Endothelial cell of umbilical vein (primary cell): ENCODE data around the gene EFNA5. TPM values are rescaled to one million over a fixed set of nuclear protein-coding genes. Genes with fewer than 3 reads are reported as not detected.
"Not testable (repeated sequence)": the region's sequence is repeated elsewhere in the genome, so short reads cannot be mapped to it uniquely, and the experiment has no call there.

Experiments used
- BruUV-seq: library from RNA; stranded (reverse); fragments of 400-500 nt; replicated peaks from 2 replicates; lab custom pipeline; 2021; lab: Mats Ljungman, UMichigan
- CTCF ChIA-PET: fragments of 300-600, 350-600 bp; sonication (Branson Sonifier 250); formaldehyde crosslinking; loops from one replicate; lab custom pipeline; 2021; ENCODE audit warnings: antibody characterized with exemption, inconsistent platforms; lab: Charles Lee
- POLR2A ChIA-PET: fragments of 300-600, 350-600 bp; sonication (Branson Sonifier 250); formaldehyde crosslinking; loops from one replicate; lab custom pipeline; 2021; ENCODE audit warnings: antibody characterized with exemption, inconsistent platforms; lab: Charles Lee
- DNase-seq: peaks from one replicate; pipeline ENCODE4 v3.0.0-alpha.2; 2011; ENCODE audit warnings: low read depth, low spot score
- FAIRE-seq: peaks from 2 replicates; lab custom pipeline; 2011; peaks lifted over from hg19 to GRCh38; lab: Jason Lieb, UNC
- H2AFZ ChIP-seq: 2 replicates; pipeline ENCODE4 v1.6.0; 2012; ENCODE audit warnings: low read depth, low read length, control low read depth, inconsistent platforms
- H3K27ac ChIP-seq: 2 replicates; pipeline ENCODE4 v1.5.1; 2011; ENCODE audit warnings: low read depth, mild to moderate bottlenecking, control low read depth, low read length, moderate library complexity; ENCODE audit not compliant: insufficient read depth
- H3K27me3 ChIP-seq, 2 experiments: 2 replicates each; pipeline versions ENCODE4 v1.6.0 to v1.6.1; 2011; ENCODE audit warnings: low read length in 2 of 2, mixed read lengths in 1 of 2; ENCODE audit not compliant: control insufficient read depth in 2 of 2, insufficient read depth in 2 of 2
- H3K36me3 ChIP-seq, 2 experiments: 2 replicates in 1 of 2; 3 replicates in 1 of 2; pipeline ENCODE4 v1.5.1; 2011; ENCODE audit warnings: low read length in 2 of 2, mild to moderate bottlenecking in 1 of 2, moderate library complexity in 1 of 2; ENCODE audit not compliant: control insufficient read depth in 2 of 2, insufficient read depth in 2 of 2; ENCODE audit errors: extremely low read depth in 1 of 2
- H3K4me1 ChIP-seq: 3 replicates; pipeline ENCODE4 v1.5.1; 2011; ENCODE audit warnings: mild to moderate bottlenecking, low read length; ENCODE audit not compliant: control insufficient read depth, insufficient read depth; ENCODE audit errors: extremely low read depth
- H3K4me2 ChIP-seq: 2 replicates; pipeline ENCODE4 v1.6.1; 2011; ENCODE audit warnings: low read length, control low read depth, mixed read lengths; ENCODE audit not compliant: insufficient read depth
- H3K4me3 ChIP-seq, 3 experiments: fragments of 200-600 bp in 1 of 3; sonication (generic), shearing (Covaris generic) in 1 of 3; replicated peaks in 1 of 3; 2 replicates each; pipeline ENCODE4 v1.5.1; 2011 to 2016; ENCODE audit warnings: control low read depth in 3 of 3, low read length in 3 of 3, mild to moderate bottlenecking in 2 of 3, inconsistent platforms in 1 of 3, low read depth in 1 of 3, moderate library complexity in 1 of 3; ENCODE audit not compliant: insufficient read depth in 1 of 3
- H3K79me2 ChIP-seq: 2 replicates; pipeline ENCODE4 v1.6.0; 2012; ENCODE audit warnings: low read length, inconsistent platforms; ENCODE audit not compliant: control insufficient read depth, insufficient read depth
- H3K9ac ChIP-seq: replicated peaks from 2 replicates; pipeline ENCODE3; 2011; ENCODE audit warnings: low read length, control low read depth; ENCODE audit not compliant: insufficient read depth; ENCODE audit errors: extremely low read depth
- H3K9me1 ChIP-seq: replicated peaks from 3 replicates; pipeline ENCODE4 v1.6.0; 2011; ENCODE audit warnings: mild to moderate bottlenecking, low read length; ENCODE audit not compliant: control insufficient read depth, insufficient read depth; ENCODE audit errors: extremely low read depth
- H3K9me3 ChIP-seq: replicated peaks from 2 replicates; pipeline ENCODE4 v1.5.1; 2012; ENCODE audit warnings: low read length, inconsistent platforms; ENCODE audit not compliant: control insufficient read depth, insufficient read depth
- H4K20me1 ChIP-seq: replicated peaks from 2 replicates; pipeline ENCODE3; 2011; ENCODE audit warnings: mild to moderate bottlenecking, low read length; ENCODE audit not compliant: control insufficient read depth, insufficient read depth; ENCODE audit errors: extremely low read depth
- EZH2 ChIP-seq: IDR thresholded peaks from 2 replicates; pipeline ENCODE4 v1.6.1; 2012; ENCODE audit warnings: borderline replicate concordance, low read depth, mild to moderate bottlenecking, moderate library complexity, low read length, inconsistent platforms; ENCODE audit not compliant: severe bottlenecking
- FOS ChIP-seq: IDR thresholded peaks from 2 replicates; pipeline ENCODE4 v1.6.1; 2011; ENCODE audit warnings: mild to moderate bottlenecking, low read length, moderate library complexity, borderline replicate concordance; ENCODE audit not compliant: insufficient read depth
- GATA2 ChIP-seq: IDR thresholded peaks from 2 replicates; pipeline ENCODE4 v1.7.0; 2011; ENCODE audit warnings: low read depth, mild to moderate bottlenecking, moderate library complexity, mixed read lengths, low read length; ENCODE audit not compliant: insufficient read length, insufficient read depth
- JUN ChIP-seq: IDR thresholded peaks from 2 replicates; pipeline ENCODE4 v1.6.1; 2011; ENCODE audit warnings: borderline replicate concordance, low read depth; ENCODE audit not compliant: insufficient read length, insufficient read depth
- MYC ChIP-seq: IDR thresholded peaks from one replicate; pipeline ENCODE4 v1.6.1; 2011; ENCODE audit warnings: mild to moderate bottlenecking, low read depth, low read length
- POLR2A ChIP-seq: IDR thresholded peaks from 2 replicates; pipeline ENCODE4 v1.6.1; 2012; ENCODE audit warnings: low read depth, mild to moderate bottlenecking, control low read depth, low read length
- POLR2AphosphoS5 ChIP-seq: IDR thresholded peaks from 2 replicates; pipeline ENCODE4 v1.6.1; 2012; ENCODE audit warnings: low read depth, mild to moderate bottlenecking, control low read depth, low read length, moderate library complexity; ENCODE audit not compliant: insufficient read depth
- dilution Hi-C: fragments of 300-500 bp; cut with MboI; formaldehyde crosslinking; loops from one replicate; pipeline ENCODE4 v1.15.0; 2019; ENCODE audit warnings: low sequenced_read_pairs; ENCODE audit not compliant: extremely low pct_ligation_motif_present
- intact Hi-C: fragments of 100-400 bp; cut with micrococcal nuclease; formaldehyde crosslinking; loops from one replicate; pipeline ENCODE4 v1.10.0; 2022
- polyA plus RNA-seq, 4 experiments: library from polyadenylated mRNA; depleted of rRNA in 3 of 4; stranded (reverse) in 3 of 4; unstranded in 1 of 4; fragments of >200 nt; gene quantifications; 2 replicates each; pipeline versions ENCODE4 v1.2.1 to v1.2.3, GENCODE V29; 2011 to 2012; ENCODE audit warnings: missing spikeins in 1 of 4
- total RNA-seq: library from RNA; stranded (reverse); gene quantifications from 2 replicates; pipeline ENCODE4 v1.2.3, GENCODE V29; 2021
- TF ChIP-seq, protein P1 (sequence below), 2 donors: IDR thresholded peaks; 1 replicate in 1 of 2; 2 replicates in 1 of 2; pipeline ENCODE4 v1.5.1; 2011; ENCODE audit warnings: low read length in 2 of 2, mild to moderate bottlenecking in 2 of 2, moderate library complexity in 2 of 2, control low read depth in 1 of 2, inconsistent platforms in 1 of 2, low read depth in 1 of 2; ENCODE audit not compliant: insufficient read depth in 1 of 2; ENCODE audit errors: extremely low read depth in 1 of 2
- TF ChIP-seq, protein P2 (sequence below): IDR thresholded peaks from 2 replicates; pipeline ENCODE4 v1.6.1; 2011; ENCODE audit not compliant: insufficient read depth, insufficient read length

EFNA5 gene
- total and polyA plus RNA-seq, 2 donors (not counting 3 experiments of a cell fraction or from before 2014, with no cell fraction given): 13.6 to 22.1 TPM

DNA sequence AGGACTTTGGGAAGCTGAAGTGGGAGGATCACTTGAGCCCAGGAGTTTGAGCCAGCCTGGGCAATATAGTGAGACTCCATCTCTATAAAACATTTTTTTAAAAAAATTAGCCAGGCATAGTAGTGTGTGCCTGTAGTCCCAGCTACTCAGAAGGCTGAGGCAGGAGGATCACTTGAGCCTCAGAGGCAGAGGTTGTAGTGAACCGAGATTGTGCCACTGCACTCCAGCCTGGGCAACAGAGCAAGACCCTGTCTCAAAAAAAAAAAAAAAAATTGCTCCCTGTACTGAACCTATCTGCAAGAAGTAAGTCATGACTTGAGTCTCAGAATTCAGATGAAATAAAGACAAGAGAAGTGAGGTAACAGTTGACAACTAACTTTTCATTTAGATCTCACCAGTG is 237.1 kb downstream of the EFNA5 start:
- CTCF ChIA-PET: interaction anchor here (0.7 kb wide), 1 partner anchor 684 kb away, joined by 3 read pairs; no protein-coding TSS in a partner anchor
- DNase-seq, H3K79me2 ChIP-seq, H2AFZ ChIP-seq, POLR2A ChIA-PET, H3K27ac ChIP-seq, H3K36me3 ChIP-seq, FAIRE-seq, H3K9ac ChIP-seq, intact Hi-C loops, H4K20me1 ChIP-seq, H3K9me1 ChIP-seq, BruUV-seq, H3K9me3 ChIP-seq, H3K4me2 ChIP-seq, H3K27me3 ChIP-seq, dilution Hi-C loops, H3K4me3 ChIP-seq: not testable (repeated sequence)
- peaks cover 13% of the 10 kb centered on the region for H3K4me1 ChIP-seq

DNA sequence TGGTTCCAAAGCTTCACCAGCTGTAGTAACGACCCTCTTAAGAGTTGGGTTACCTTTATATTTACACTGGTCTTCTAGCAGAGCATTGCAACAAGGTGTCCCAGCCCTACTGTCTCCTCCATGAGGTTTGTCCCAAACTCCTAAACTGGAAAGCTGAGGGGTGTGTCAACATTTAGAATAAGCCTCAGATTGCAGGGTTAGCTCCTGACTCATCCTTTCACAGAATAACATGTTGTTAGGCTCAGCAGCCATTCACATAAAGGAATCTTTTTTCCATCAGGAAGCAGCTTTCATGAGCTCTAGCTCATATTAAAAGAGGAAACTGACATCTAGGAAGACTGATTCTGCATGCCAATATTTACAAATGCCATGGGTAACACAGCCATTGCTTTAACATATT is 238.7 kb downstream of the EFNA5 start:
- Histone ChIP-seq H3K79me2 (no peaks in the 10 kb centered on the region), H3K9ac (no peak overlapping the region), H2AFZ (no peak overlapping the region), H3K4me1 (peaks cover 16% of the 10 kb centered on the region), H3K4me3 (no peak overlapping the region), H3K4me2 (peak overlapping the region; percentile 8), H4K20me1 (no peaks in the 10 kb centered on the region), H3K9me1 (no peaks in the 10 kb centered on the region), H3K27ac (peak overlapping the region; percentile 25), H3K9me3 (no peaks in the 10 kb centered on the region), H3K36me3 (no peaks in the 10 kb centered on the region), H3K27me3 (no peaks in the 10 kb centered on the region)
- intact Hi-C loops (no loop called here), dilution Hi-C loops (no loop called here)
- DNase-seq: peak; percentile 91
- FAIRE-seq: peak; percentile 4
- POLR2A ChIA-PET: no interaction called here
- TF ChIP-seq EZH2 (no peak), POLR2A (no peak), JUN (no peak), GATA2 (no peak), MYC (no peak), FOS (no peak), POLR2AphosphoS5 (no peak)
- TF ChIP-seq, protein P1, sequence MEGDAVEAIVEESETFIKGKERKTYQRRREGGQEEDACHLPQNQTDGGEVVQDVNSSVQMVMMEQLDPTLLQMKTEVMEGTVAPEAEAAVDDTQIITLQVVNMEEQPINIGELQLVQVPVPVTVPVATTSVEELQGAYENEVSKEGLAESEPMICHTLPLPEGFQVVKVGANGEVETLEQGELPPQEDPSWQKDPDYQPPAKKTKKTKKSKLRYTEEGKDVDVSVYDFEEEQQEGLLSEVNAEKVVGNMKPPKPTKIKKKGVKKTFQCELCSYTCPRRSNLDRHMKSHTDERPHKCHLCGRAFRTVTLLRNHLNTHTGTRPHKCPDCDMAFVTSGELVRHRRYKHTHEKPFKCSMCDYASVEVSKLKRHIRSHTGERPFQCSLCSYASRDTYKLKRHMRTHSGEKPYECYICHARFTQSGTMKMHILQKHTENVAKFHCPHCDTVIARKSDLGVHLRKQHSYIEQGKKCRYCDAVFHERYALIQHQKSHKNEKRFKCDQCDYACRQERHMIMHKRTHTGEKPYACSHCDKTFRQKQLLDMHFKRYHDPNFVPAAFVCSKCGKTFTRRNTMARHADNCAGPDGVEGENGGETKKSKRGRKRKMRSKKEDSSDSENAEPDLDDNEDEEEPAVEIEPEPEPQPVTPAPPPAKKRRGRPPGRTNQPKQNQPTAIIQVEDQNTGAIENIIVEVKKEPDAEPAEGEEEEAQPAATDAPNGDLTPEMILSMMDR (IDR thresholded peaks at IDR 0.05; ENCODE audit: extremely low read depth in 1 of 2, insufficient read depth in 1 of 2, low read depth in 1 of 2, low read length in 2 of 2): no peak
- TF ChIP-seq, protein P2, sequence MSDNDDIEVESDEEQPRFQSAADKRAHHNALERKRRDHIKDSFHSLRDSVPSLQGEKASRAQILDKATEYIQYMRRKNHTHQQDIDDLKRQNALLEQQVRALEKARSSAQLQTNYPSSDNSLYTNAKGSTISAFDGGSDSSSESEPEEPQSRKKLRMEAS: no peak
- no TSS peak for BruUV-seq
- CTCF ChIA-PET: interaction anchor here (0.6 to 2.5 kb wide), 11 partner anchors 9 to 914 kb away, joined by 3 to 10 read pairs (median 5); no protein-coding TSS in a partner anchor
